ENCODE data around the gene RNASE2.
"Not testable (repeated sequence)": the region's sequence is repeated elsewhere in the genome, so short reads cannot be mapped to it uniquely, and the experiment has no call there.

DNA sequence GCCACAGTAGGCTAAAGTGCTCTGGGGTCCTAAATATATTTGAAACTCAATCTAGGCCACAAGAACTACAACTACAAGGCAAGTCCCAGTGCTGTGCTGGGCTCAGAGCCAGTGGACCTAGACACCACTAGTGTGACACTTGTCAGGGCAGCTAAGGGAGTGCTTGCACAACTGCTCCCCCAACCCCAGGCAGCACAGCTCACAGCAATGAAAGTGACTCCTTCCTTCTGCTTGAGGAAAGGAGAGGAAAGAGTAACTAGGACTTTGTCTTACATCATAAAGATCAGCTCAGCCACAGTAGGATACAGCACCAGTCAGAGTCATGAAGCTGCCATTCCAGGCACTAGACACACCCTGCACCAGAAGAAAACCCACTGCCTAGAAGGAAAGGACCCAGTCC, 3.7 kb downstream of the RNASE2 start:
- TF ChIP-seq, protein P1, sequence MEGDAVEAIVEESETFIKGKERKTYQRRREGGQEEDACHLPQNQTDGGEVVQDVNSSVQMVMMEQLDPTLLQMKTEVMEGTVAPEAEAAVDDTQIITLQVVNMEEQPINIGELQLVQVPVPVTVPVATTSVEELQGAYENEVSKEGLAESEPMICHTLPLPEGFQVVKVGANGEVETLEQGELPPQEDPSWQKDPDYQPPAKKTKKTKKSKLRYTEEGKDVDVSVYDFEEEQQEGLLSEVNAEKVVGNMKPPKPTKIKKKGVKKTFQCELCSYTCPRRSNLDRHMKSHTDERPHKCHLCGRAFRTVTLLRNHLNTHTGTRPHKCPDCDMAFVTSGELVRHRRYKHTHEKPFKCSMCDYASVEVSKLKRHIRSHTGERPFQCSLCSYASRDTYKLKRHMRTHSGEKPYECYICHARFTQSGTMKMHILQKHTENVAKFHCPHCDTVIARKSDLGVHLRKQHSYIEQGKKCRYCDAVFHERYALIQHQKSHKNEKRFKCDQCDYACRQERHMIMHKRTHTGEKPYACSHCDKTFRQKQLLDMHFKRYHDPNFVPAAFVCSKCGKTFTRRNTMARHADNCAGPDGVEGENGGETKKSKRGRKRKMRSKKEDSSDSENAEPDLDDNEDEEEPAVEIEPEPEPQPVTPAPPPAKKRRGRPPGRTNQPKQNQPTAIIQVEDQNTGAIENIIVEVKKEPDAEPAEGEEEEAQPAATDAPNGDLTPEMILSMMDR (conservative IDR thresholded peaks at IDR 0.05) = not testable (repeated sequence)
- TF ChIP-seq ZFX (IDR thresholded peaks at IDR 0.05) = not testable (repeated sequence)

Data from C4-2B (cell line).